Mammary epithelial cell (primary cell): ENCODE results near the gene FILIP1.

Source experiments
- EZH2 ChIP-seq: IDR thresholded peaks from 2 replicates; pipeline ENCODE4 v1.6.1; 2012; ENCODE audit warnings: low read length, inconsistent platforms, borderline replicate concordance
- TF ChIP-seq, protein P1 (sequence below), 2 donors: IDR thresholded peaks in 1 of 2; conservative IDR thresholded peaks in 1 of 2; 2 replicates each; pipeline ENCODE4 v1.5.1; 2011 to 2012; ENCODE audit warnings: inconsistent platforms in 2 of 2, low read length in 2 of 2, mild to moderate bottlenecking in 2 of 2, control low read depth in 1 of 2, low read depth in 1 of 2; ENCODE audit not compliant: insufficient read depth in 1 of 2; ENCODE audit errors: extremely low read depth in 1 of 2

- TF ChIP-seq, protein P1, sequence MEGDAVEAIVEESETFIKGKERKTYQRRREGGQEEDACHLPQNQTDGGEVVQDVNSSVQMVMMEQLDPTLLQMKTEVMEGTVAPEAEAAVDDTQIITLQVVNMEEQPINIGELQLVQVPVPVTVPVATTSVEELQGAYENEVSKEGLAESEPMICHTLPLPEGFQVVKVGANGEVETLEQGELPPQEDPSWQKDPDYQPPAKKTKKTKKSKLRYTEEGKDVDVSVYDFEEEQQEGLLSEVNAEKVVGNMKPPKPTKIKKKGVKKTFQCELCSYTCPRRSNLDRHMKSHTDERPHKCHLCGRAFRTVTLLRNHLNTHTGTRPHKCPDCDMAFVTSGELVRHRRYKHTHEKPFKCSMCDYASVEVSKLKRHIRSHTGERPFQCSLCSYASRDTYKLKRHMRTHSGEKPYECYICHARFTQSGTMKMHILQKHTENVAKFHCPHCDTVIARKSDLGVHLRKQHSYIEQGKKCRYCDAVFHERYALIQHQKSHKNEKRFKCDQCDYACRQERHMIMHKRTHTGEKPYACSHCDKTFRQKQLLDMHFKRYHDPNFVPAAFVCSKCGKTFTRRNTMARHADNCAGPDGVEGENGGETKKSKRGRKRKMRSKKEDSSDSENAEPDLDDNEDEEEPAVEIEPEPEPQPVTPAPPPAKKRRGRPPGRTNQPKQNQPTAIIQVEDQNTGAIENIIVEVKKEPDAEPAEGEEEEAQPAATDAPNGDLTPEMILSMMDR (conservative IDR thresholded peaks at IDR 0.05 in 1 of 2, IDR thresholded peaks at IDR 0.05 in 1 of 2; ENCODE audit: extremely low read depth in 1 of 2, insufficient read depth in 1 of 2, low read depth in 1 of 2, low read length in 2 of 2): no peak
- no peak for TF ChIP-seq EZH2
Measured at GRCh38 chr6:75450903-75451302, 42.7 kb downstream of the FILIP1 start.
